C1 segment of cervical spinal cord (tissue), 14 donors: Measurements from ENCODE around the gene SLC35D1.
A peak's percentile ranks its signal among the peaks of the same experiment; 100 is the strongest.
"Not testable (repeated sequence)": the region's sequence is repeated elsewhere in the genome, so short reads cannot be mapped to it uniquely, and the experiment has no call there.

Source experiments
- DNase-seq, 14 donors: peaks; one replicate each; lab custom pipeline; 2025; lab: John Stamatoyannopoulos, UW

The SLC35D1 gene

DNA sequence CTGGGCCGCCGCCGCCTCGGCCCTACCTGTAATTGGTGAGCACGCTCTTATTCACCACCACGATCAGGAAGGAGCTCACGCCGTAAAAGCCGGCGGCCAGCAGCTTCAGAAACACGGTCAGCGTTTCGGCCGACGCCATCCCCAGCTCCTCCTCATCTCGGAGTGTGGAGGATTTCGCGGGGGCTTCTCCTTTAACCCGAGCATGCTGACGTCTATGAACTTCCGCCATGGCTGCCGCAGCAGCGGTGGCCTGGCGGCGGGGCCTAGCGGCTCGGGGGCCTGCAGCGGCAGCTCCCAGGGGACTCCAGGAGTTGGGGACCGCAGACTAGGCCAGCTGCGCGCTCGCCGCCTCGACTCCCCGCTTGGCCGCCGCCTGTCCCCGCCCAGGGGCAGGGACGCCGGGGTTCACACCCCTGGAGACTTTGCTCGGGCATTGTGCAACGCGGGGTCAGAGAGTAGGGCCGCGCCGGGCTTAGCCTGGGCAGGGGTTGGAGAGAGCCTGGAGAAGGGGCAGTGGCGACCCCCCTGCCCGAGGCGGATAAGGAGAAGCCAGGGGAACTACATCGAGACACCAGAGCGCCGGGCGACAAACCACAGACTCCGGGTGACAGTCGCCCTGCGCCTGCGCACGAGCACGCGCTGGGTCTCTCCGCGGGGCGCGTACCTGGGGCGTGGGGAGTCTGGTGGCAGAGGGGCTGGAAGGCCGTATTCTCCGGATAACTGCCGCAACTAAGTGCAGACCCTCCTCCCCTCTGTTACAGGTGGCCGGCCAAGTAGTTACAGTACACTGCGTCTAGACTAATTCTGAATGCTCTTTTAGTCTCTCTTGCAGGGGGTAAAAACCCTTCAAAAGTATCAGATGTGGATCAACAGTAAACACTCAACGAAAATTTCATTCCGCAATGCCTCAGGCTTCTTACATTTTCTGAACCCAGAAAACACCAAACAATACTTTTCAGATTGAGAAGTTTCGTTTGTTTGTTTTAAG is at the start of gene SLC35D1:
Gene SLC35D1, minus strand, starts transcription at position 364 of the 988 bp plus-strand sequence. Its CDS starts 135 bp downstream, at position 229.
- peak; percentile 22 to 95 (median 82) for DNase-seq

DNA sequence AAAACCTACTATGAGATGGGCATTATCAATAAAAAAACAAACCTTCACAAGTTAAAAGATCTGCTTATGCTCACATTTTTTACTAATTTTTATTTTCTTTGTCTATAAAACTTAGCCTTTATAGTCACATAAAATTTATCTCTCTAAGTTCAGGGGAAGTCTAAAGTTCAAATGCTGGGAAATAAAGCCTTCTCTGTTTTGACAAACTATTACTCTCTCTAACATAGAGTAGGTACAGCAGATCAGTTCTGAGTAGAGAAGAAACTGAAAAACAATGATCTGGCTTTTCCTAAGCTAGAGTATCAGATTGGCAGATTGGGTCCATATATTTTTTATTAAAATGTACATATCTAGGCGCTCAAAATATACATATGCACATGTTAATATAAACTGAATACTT is 49.6 kb upstream of the SLC35D1 start:
- DNase-seq, result no peak

DNA sequence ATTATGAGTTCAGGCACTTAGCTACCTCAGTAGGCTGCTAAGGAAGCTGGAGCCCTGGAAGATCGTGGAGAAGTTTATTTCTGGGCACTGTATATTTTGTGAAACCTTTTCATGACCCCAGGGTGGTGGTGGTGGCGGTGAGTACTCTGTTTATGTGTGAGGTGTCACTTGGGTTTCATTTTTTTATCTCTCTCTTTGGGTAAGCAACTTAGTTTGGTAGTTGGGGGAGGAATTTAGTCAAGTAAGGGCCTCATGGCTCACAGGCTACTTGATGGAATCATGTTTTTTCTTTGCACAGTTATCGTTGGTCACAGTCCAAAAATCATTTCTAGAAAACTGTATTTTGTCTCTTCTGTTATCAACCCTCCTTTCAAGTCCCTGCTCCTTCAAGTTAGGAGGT is 46.9 kb upstream of the SLC35D1 start:
- DNase-seq, result no peak

DNA sequence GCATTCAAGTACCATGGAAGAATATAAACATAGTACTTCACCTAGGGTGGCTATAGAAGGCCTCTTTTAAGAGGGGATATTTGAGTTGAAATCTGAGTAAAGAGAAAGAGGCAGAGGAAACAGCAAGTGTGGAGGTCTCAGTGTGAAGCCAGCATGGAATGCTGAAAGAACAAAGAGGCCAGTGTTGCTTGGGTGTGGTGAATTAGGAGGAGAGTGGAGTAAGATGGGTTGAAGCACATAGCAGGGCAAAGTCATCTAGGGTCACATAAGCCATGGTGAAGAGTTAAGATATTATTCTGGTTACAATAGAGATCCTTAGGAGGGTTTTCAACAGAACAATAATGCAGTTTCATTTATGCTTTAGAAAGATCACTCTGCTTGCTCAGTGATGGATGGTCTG is 43.4 kb upstream of the SLC35D1 start:
- DNase-seq, result no peak

DNA sequence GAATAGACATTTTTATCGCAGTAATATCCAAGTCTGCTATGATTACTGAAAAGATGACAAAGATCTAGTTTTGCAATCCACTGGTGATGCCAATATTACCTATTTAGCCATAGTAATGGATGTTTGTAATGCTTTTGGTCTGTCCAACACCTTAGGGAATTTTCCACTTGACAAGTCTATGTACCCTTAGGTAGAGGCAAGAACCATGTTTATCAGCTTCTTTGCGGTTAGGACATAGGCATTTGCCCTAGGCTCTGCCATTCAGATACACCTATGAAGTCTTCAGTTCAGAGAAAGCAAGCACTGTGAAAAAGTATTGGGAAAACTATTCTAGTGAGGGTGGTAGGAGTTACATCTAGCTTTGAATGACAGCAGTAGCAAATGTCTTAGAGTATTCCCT is 40.2 kb upstream of the SLC35D1 start:
- DNase-seq, result no peak

DNA sequence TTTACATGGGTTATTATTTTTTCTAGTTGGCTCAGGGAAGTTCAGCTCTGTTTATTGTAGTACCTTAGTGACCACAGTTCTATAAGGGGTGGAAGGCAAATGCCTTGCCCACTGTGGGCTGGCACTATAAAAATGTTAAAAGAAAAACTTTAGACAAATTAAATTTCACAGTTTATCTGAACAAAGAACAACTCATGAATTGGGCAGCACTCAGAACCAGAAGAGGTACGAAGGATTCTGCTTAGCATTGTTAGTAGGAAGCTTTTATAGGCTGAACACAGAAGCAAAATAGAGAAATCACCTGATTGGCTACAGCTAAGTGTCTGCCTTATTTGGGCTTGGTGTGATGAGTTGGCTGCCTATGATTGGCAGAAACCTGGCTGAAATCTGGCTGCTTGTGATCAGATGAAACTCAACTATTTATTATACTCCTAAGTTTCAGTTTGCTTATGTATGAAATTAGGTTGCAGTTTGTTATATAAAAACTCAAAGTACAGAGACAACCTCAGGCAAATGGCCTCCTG is 35.8 kb upstream of the SLC35D1 start:
- DNase-seq, result no peak

DNA sequence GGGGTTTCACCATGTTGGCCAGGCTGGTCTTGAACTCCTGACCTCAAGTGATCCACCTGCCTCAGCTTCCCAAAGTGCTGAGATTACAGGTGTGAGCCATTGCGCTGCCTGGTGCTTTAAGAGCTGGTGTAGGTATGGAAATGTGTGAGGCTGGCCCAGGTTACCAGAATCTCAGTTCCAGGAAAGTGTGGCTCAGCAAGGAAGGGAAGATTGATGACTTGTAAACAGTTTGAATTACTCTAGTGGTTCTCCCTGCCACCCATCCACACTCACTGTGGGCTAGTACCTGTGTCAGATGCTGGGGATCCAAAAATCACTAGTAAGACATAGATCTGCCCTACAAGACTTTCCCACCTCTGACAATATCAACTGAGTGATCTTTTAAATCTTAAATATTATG is 34.5 kb upstream of the SLC35D1 start:
- DNase-seq, result no peak

DNA sequence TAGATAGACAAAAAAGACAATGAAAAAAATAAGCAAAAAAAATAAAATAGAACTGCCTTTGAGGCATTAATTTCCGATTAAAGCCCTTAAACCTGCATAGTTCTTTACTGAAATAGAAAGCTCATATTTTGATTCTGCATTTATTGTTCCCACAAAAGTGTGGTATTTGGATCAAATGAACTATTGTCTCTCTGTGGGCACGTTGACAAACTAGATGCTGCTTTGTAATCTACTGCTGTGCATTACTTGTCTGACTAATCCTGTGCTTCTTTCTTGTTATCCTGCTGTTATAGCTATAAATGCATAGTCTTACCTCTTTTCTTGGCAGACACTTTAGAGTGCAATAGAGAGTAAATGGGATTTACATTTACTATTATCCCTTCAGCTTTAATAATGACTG is 31.4 kb upstream of the SLC35D1 start:
- DNase-seq, result no peak

DNA sequence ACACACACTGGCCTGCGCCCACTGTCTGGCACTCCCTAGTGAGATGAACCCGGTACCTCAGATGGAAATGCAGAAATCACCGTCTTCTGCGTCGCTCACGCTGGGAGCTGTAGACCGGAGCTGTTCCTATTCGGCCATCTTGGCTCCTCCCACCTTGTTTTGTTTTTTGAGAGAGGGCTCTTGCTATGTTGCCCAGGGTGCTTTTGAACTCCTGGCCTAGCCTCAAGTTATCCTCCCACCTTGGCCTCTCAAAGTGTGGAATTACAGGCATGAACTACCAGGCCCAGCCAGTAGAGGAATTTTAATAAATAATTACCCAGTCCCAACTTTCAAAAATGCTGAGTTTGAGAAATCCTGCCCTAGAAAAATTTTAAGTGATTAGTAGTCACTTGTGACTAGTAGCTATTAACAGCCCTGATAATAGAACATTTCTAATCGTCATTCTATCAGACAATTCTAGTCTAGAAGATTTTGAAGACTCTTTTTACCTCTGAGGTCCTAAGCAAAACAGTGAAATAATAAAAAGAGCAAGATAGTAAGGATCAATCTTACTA is 30.9 kb upstream of the SLC35D1 start:
- no peak for DNase-seq

DNA sequence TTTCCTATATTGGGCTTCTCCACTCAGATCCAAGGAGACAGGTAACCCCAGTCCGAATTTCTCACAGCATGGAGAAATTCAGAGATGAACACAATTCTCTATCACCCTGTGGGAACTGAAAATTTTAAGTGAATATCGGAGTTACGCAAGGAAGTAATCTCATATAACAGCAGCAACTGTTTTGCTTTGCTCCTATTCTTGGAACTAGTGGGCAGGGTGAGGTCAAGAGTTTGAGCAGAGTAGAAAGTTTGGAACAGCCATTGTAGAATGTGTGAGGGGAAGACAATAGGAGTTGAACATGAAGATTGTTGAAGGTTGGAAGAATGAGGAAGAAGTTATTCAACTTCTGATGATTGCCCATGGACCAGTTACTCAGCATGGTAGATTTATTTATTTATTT is 24.3 kb upstream of the SLC35D1 start:
- no peak for DNase-seq

DNA sequence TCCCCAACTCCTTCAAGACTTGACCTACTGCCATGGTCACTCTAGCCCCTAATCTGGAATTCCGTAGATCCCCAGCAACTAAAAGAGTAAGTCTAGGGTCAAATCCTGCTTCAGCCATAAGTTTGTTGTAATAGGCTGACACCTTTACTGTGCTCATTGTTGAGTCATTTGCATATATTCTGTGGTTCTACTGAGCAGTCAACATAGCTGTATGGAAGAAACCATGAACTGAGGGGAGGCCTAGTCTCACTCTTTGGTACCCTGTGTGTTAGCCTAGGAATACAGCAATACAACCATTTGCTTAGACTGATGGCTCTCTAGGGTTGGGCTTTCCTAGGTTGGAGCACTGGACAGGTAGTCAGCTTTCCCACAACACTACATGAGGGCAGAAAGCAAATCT is 23.6 kb upstream of the SLC35D1 start:
- no peak for DNase-seq

DNA sequence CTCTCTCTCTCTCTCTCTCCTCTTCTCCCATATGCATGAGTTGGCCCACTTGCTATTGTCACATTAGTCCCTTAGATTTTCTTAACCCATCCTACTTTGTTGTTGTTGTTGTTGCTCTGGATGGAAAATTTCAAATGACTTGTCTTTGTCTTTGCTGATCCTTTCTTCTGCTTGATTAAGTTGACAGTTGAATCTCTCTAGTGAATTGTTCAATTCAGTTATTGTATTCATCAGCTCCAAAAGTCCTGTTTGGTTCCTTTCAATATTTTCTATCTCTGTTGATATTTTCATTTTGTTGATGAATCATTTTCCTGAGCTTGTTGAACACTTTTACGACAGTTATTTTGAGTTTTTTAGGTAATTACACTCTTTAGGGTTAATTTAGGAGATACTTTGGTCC is 18.8 kb upstream of the SLC35D1 start:
- DNase-seq, result no peak

DNA sequence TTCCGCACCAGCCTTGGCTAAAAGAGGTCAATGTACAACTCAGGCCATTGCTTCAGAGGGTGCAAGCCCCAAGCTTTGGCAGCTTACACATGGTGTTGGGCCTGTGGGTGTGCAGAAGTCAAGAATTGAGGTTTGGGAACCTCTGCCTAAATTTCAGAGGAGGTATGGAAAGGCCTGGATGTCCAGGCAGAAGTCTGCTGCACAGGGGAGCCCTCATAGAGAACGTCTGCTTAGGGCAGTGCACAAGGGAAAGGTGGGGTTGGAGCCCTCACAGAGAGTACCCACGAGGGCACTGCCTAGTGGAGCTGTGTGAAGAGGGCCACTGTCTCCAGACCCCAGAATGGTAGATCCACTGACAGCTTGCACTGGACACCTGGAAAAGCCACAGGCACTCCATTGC is 13.7 kb upstream of the SLC35D1 start:
- DNase-seq, result not testable (repeated sequence)

DNA sequence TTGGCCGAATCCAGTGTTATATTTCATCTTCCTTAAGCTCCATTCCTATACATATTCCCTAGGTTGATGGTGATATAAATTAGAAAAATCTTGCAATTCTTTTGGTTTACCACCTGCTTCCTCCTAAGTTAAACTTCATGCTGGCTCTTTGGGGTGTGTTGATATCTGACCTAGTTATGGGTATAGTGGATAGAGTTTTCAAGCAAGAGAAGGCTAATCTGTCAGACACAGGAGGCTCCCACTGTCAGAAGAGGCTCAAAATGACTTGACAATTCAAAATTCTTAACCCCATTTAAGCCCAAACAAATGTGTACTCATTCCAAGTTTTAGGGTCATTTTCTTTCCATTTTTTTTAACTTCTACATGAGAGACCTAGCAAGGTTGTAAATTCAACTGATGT is 8.5 kb upstream of the SLC35D1 start:
- DNase-seq, result no peak

DNA sequence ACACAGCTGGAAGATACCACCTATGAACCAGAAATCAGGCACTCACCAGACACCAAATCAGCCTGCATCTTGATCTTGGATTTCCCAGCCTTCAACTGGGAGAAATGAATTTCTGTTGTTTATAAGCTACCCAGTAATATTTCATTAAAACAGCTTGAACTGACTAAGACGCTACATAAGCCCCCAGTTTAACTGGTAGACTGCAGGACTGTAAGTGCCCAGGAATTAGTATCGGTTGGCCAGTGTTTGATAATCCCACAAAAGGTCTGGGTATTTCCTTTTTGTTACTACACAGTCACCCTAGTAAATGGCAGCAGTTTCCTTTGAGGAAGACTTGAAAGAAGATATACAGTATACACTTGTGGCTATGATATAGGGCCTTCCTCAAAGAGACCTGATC is 7.3 kb upstream of the SLC35D1 start:
- no peak for DNase-seq

DNA sequence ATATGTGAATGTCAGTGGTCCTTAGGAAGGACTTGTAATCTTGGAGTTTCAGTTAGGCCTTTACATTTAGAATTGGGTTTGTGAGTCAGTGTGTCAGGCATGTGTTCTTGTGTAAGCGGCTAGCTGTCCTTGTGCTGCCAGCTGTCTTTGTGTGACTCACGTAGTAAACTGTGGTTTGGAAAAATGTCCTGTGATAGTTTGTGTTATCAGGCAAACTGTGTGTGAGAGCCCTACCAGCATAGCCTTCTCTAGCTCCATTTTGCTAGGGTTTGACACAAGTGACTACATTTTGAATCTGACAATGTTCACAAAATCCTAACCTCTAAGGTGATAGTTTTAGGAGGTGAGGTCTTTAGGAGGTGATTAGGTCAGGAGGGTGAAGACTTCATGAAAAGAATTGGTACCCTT is 6.9 kb upstream of the SLC35D1 start:
- DNase-seq, result no peak

DNA sequence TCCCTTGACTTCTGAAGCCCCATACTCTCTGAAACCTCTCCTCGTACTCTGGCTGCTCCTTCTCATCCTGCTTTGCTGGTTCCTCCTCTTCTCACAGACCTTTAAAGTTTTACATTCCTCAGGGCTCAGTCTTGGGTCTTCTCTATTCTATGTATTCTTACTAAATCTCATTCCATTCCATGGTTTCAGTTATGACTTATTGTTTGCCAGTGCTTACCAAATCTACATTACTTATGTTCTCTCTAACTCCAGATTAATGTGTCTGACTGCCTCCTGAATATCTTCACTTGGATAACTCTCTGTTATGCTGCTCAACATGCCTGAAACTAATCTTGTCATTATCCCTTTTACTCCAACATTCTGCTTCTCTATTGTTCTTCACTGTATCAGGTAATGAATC is 5.4 kb upstream of the SLC35D1 start:
- no peak for DNase-seq

DNA sequence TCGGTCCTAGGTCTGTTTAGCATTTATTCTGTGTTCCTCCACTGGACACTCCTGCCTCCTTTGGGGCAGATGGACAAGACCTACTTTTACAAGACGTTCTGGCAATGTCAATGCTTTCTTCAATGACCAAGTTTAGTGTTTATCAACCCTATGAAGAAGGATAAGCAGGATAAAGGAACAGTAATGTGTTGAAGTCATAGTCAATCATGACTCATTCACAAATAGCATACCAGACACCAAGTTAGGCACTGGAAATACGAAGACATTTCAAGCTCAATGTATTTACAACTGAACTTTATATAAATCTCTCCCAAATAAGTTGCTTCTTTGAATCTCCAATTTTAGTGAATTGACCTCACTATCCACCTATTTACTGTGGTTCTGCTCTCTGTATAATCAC is 4.8 kb upstream of the SLC35D1 start:
- DNase-seq, result no peak

DNA sequence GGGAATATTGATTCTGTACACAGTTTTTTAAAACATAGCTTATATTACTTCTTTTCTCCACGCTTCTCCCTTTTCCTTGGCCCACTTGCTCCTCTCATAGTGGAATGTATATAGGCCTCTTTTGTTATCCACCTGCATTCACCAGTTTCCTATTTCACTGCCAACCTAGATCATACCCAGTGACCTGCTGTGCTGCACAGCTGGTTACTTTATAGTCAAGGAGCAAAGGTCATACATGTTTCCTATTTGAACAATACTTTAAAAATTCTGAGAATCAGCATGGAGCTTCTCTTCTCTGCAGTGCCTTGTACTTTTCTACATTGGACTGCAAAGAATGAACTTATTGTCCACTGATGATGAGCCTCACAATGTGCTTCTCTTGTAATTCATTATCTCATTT is 4.3 kb upstream of the SLC35D1 start:
- DNase-seq, result no peak

DNA sequence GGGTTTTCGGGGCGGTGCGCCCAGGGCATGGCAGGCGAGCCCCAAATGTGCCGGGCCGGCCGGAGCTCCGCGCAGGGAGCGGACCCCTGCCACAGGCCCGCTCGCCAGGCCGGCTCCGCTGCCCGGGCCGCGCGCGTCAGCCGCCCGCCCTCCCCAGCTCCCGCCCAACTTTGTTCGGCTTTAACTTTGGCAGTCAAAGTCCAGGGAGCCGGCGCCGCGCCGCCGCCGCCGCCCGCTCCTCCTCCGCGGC is 488 bp downstream of the SLC35D1 start:
- peak in 9 of 14 donors; percentile 42 to 86 (median 78) for DNase-seq

DNA sequence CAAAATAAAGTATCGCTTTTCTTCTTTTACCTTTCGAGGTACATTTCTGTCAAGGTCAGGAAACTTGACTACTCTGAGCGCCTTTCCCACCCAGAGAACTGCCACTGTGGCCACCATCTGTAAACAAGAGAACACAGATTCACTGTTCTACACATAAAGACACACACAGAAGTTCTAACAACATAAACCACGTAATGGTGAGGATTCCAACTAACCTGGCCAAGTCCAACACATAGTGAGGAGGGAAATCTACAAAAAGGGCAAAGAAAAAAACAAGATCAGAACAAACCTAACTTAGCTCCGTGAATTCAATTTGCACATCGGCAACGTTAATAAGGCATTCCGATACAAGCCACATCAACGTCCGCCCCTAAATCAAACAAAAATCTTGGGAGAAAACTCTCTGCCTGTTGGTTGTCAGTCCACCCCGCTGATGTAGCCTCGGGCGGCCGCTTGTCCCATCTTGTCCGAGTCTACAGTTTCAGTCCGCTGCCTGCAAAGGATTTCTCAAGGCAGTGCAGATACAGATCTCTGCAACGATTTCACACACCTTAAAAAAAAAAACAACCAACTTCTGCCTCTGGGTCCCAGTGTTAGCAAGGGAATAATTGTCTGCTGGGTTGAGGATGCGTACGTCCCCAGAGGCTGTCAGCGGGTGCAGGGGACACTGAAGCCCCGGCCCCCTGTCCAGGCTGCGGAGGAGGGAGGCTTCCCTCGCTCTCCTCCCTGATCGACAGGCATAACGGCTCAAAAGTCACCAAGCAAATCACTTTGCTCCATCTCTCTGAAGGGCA is 1.0 kb downstream of the SLC35D1 start:
- DNase-seq, result peak in 9 of 14 donors; percentile 12 to 75 (median 31)

DNA sequence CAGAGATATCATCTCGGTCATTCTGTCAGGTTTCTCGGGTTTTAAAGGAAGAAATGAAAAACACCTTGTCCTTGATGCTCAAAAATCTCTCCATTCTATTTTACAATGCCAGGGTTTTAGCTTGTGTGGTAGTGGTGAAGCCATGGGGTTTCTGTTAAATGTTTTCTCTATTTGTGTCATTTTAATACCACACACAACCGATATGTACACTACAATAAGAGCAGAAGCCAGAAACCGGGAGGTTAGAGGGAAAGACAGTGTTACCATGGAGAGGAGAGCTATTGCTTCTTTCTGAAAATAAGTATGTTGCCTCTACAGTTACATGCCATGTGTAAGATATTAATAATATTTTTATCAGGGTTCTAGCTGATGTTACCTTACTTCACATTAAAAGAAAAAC is 2.8 kb downstream of the SLC35D1 start:
- no peak for DNase-seq
